K562 (cell line): Measurements from ENCODE around the gene PNMA8B. TPM values are rescaled to one million over a fixed set of nuclear protein-coding genes. Genes with fewer than 3 reads are reported as not detected.

ENCODE experiments used
- BCL6 ChIP-seq: fragments of 250-450 bp; sonication (Bioruptor Pico); IDR thresholded peaks from 2 replicates; pipeline ENCODE4 v1.4.0; 2020
- BDP1 ChIP-seq: IDR thresholded peaks from 3 replicates; pipeline ENCODE4 v1.6.1; 2011; ENCODE audit not compliant: insufficient read length, insufficient read depth
- CHD2 ChIP-seq: IDR thresholded peaks from 2 replicates; pipeline ENCODE4 v1.6.1; 2011; ENCODE audit warnings: low read depth, low read length
- FOXK1 ChIP-seq: sonication (generic); formaldehyde crosslinking; IDR thresholded peaks from 2 replicates; pipeline ENCODE4 v1.8.0; 2022; ENCODE audit warnings: missing genetic modification reagents, mild to moderate bottlenecking, borderline replicate concordance
- HEY1 ChIP-seq: fragments of 250-450 bp; sonication (Bioruptor Pico); IDR thresholded peaks from 2 replicates; pipeline ENCODE4 v1.5.0; 2020; ENCODE audit warnings: mild to moderate bottlenecking, moderate library complexity, borderline replicate concordance
- JUNB ChIP-seq: fragments of 450-650 bp; formaldehyde crosslinking; conservative IDR thresholded peaks from 2 replicates; pipeline ENCODE4 v1.4.0; 2020; ENCODE audit warnings: mild to moderate bottlenecking
- KDM1A ChIP-seq, 2 experiments: fragments of 450-650 bp; IDR thresholded peaks; 2 replicates each; pipeline ENCODE4 v1.6.1; 2016; ENCODE audit warnings: mild to moderate bottlenecking in 2 of 2
- MIER1 ChIP-seq: fragments of 450-650 bp; IDR thresholded peaks from 2 replicates; pipeline ENCODE4 v1.6.1; 2016; ENCODE audit warnings: antibody characterized with exemption, mild to moderate bottlenecking, low read depth
- RBM14 ChIP-seq: fragments of 200-400 bp; formaldehyde crosslinking; IDR thresholded peaks from 2 replicates; pipeline ENCODE4 v1.6.1; 2018; ENCODE audit warnings: low read depth, mild to moderate bottlenecking, low read length, moderate library complexity, borderline replicate concordance; ENCODE audit not compliant: insufficient read depth
- RFX7 ChIP-seq: fragments of 250-450 bp; sonication (Bioruptor Pico); IDR thresholded peaks from 2 replicates; pipeline ENCODE4 v1.5.1; 2021; ENCODE audit warnings: mild to moderate bottlenecking
- SIX5 ChIP-seq, 2 experiments: IDR thresholded peaks; 2 replicates each; pipeline ENCODE4 v1.6.1; 2011; ENCODE audit warnings: low read length in 2 of 2, borderline replicate concordance in 1 of 2, low read depth in 1 of 2, mild to moderate bottlenecking in 1 of 2, moderate library complexity in 1 of 2; ENCODE audit not compliant: insufficient read depth in 1 of 2
- SMAD3 ChIP-seq: fragments of 450-650 bp; formaldehyde crosslinking; conservative IDR thresholded peaks from 2 replicates; pipeline ENCODE4 v1.4.0; 2020; ENCODE audit warnings: mild to moderate bottlenecking
- SP1 ChIP-seq: sonication (generic); formaldehyde crosslinking; IDR thresholded peaks from 2 replicates; pipeline ENCODE4 v1.8.1; 2022; ENCODE audit warnings: mild to moderate bottlenecking, missing genetic modification reagents
- ZNF384 ChIP-seq: IDR thresholded peaks from 2 replicates; pipeline ENCODE4 v1.6.1; 2012; ENCODE audit warnings: low read depth, low read length, improper control_type of control experiment
- ZNF408 ChIP-seq: fragments of 250-450 bp; sonication (Bioruptor Pico); IDR thresholded peaks from 2 replicates; pipeline ENCODE4 v1.4.0; 2020; ENCODE audit warnings: low read depth, mild to moderate bottlenecking, moderate library complexity
- ZNF644 ChIP-seq: fragments of 200-800 bp; sonication (Bioruptor generic); IDR thresholded peaks from 2 replicates; pipeline ENCODE4 v1.6.1; 2016; ENCODE audit warnings: low read depth, missing genetic modification characterization, missing compliant biosample characterization
- polyA plus RNA-seq, 8 experiments: library from polyadenylated mRNA; depleted of rRNA in 4 of 8; stranded (reverse) in 5 of 8; unstranded in 3 of 8; fragments of >200 nt; fragmentation: Nextera tagmentation in 2 of 8; fragmentation: Illumina TruSeq in 1 of 8; extraction: Ambion mirVana in 2 of 8; extraction: Trizol in 1 of 8; gene quantifications; 2 replicates each; pipeline versions ENCODE4 v1.2.1 to v1.2.3, GENCODE V29; 2011 to 2014; ENCODE audit warnings: inconsistent platforms in 1 of 8, missing spikeins in 1 of 8
- total RNA-seq, 7 experiments: library from RNA; depleted of rRNA in 6 of 7; stranded (reverse); fragments of >200 nt in 6 of 7; fragmentation: Illumina TruSeq in 2 of 7; extraction: Trizol in 2 of 7; gene quantifications; 2 replicates each; pipeline versions ENCODE4 v1.2.1 to v1.2.3, GENCODE V29; 2011 to 2021; ENCODE audit warnings: low replicate concordance in 1 of 7
- TF ChIP-seq, protein P1 (sequence below): fragments of 450-650 bp; IDR thresholded peaks from 2 replicates; pipeline ENCODE4 v1.7.1; 2018; ENCODE audit warnings: mild to moderate bottlenecking, low read depth; ENCODE audit not compliant: partially characterized antibody
- TF ChIP-seq, protein P2 (sequence below): fragments of 250-450 bp; sonication (Bioruptor Pico); IDR thresholded peaks from 2 replicates; pipeline ENCODE4 v1.8.0; 2022; ENCODE audit warnings: inconsistent platforms
- TF ChIP-seq, protein P3 (sequence below), 2 experiments: fragments of 450-650 bp in 1 of 2; sonication (generic) in 1 of 2; formaldehyde crosslinking; conservative IDR thresholded peaks; 2 replicates each; pipeline versions ENCODE4 v1.4.0 to v1.8.1; 2020 to 2022; ENCODE audit warnings: mild to moderate bottlenecking in 1 of 2, missing genetic modification reagents in 1 of 2
- TF ChIP-seq, protein P4 (sequence below): sonication (generic); formaldehyde crosslinking; IDR thresholded peaks from 2 replicates; pipeline ENCODE4 v1.8.0; 2022; ENCODE audit warnings: mild to moderate bottlenecking, missing genetic modification reagents

PNMA8B gene
- total and polyA plus RNA-seq, 9 of the 15 experiments (the other 6 are each of a cell fraction or from before 2014, with no cell fraction given): not detected

DNA sequence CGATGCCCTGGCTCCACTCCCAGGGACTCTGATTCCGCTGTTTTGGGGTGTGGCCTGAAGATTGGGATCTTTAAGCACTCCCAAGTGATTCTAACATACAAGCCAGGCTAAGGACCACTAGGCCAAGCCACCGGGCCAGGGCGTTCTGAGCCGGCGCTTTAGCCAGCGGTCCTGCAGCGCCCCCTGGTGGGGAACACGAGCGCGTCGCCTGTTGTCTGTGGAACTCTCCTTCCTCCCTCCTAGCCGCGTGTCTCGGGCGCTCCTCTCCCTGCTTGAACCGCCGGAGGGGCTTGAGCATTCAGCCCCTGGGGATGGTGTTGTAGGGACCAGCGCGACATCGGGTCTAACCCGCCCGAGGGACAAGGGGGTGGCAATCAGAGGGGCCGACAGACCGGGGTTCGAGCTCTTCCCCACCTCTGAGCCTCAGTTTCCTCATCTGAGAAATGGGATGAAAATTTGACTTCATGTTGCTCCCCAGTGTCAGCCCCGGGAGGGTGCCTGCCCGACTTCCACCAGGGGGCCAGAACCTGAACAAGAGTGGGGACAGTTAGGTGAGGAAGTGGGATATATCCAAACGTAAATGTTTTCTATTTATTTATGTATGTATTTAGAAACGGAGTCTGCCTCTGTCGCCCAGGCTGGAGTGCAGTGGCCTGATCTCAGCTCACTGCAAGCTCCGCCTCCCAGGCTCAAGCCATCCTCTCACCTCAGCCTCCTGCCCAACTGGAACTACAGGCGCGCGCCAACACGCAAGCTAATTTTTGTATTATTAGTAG lies 18.0 kb upstream of the PNMA8B start (continued):
- TF ChIP-seq, protein P1, sequence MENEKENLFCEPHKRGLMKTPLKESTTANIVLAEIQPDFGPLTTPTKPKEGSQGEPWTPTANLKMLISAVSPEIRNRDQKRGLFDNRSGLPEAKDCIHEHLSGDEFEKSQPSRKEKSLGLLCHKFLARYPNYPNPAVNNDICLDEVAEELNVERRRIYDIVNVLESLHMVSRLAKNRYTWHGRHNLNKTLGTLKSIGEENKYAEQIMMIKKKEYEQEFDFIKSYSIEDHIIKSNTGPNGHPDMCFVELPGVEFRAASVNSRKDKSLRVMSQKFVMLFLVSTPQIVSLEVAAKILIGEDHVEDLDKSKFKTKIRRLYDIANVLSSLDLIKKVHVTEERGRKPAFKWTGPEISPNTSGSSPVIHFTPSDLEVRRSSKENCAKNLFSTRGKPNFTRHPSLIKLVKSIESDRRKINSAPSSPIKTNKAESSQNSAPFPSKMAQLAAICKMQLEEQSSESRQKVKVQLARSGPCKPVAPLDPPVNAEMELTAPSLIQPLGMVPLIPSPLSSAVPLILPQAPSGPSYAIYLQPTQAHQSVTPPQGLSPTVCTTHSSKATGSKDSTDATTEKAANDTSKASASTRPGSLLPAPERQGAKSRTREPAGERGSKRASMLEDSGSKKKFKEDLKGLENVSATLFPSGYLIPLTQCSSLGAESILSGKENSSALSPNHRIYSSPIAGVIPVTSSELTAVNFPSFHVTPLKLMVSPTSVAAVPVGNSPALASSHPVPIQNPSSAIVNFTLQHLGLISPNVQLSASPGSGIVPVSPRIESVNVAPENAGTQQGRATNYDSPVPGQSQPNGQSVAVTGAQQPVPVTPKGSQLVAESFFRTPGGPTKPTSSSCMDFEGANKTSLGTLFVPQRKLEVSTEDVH: no peak
- TF ChIP-seq RFX7 (CRISPR knock-in tag) (no peak), BCL6 (CRISPR knock-in tag) (no peak), KDM1A (IDR thresholded peaks at IDR 0.05) (peak; percentile 92 to 96), MIER1 (0 out of 2 replicates have a peak, but pooled peaks have one; percentile 35), RBM14 (no peak), ZNF644 (tag) (no peak), ZNF408 (no peak), BDP1 (no peak), CHD2 (no peak), SMAD3 (no peak), HEY1 (CRISPR knock-in tag) (no peak), SIX5 (IDR thresholded peaks at IDR 0.05; ENCODE audit: borderline replicate concordance in 1 of 2, insufficient read depth in 1 of 2, low read depth in 1 of 2, low read length in 2 of 2) (no peak), SP1 (CRISPR knock-in tag) (peak; percentile 52; the same call in 1 of the 2 replicates), FOXK1 (CRISPR knock-in tag) (no peak), ZNF384 (peak; percentile 61), JUNB (CRISPR knock-in tag) (no peak)
- TF ChIP-seq, protein P2, sequence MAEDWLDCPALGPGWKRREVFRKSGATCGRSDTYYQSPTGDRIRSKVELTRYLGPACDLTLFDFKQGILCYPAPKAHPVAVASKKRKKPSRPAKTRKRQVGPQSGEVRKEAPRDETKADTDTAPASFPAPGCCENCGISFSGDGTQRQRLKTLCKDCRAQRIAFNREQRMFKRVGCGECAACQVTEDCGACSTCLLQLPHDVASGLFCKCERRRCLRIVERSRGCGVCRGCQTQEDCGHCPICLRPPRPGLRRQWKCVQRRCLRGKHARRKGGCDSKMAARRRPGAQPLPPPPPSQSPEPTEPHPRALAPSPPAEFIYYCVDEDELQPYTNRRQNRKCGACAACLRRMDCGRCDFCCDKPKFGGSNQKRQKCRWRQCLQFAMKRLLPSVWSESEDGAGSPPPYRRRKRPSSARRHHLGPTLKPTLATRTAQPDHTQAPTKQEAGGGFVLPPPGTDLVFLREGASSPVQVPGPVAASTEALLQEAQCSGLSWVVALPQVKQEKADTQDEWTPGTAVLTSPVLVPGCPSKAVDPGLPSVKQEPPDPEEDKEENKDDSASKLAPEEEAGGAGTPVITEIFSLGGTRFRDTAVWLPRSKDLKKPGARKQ: no peak
- TF ChIP-seq, protein P3, sequence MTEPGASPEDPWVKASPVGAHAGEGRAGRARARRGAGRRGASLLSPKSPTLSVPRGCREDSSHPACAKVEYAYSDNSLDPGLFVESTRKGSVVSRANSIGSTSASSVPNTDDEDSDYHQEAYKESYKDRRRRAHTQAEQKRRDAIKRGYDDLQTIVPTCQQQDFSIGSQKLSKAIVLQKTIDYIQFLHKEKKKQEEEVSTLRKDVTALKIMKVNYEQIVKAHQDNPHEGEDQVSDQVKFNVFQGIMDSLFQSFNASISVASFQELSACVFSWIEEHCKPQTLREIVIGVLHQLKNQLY (CRISPR knock-in tag; conservative IDR thresholded peaks at IDR 0.05): no peak
- TF ChIP-seq, protein P4, sequence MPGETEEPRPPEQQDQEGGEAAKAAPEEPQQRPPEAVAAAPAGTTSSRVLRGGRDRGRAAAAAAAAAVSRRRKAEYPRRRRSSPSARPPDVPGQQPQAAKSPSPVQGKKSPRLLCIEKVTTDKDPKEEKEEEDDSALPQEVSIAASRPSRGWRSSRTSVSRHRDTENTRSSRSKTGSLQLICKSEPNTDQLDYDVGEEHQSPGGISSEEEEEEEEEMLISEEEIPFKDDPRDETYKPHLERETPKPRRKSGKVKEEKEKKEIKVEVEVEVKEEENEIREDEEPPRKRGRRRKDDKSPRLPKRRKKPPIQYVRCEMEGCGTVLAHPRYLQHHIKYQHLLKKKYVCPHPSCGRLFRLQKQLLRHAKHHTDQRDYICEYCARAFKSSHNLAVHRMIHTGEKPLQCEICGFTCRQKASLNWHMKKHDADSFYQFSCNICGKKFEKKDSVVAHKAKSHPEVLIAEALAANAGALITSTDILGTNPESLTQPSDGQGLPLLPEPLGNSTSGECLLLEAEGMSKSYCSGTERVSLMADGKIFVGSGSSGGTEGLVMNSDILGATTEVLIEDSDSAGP: no peak
